ENCODE results near the gene IL1B.

The IL1B gene

DNA sequence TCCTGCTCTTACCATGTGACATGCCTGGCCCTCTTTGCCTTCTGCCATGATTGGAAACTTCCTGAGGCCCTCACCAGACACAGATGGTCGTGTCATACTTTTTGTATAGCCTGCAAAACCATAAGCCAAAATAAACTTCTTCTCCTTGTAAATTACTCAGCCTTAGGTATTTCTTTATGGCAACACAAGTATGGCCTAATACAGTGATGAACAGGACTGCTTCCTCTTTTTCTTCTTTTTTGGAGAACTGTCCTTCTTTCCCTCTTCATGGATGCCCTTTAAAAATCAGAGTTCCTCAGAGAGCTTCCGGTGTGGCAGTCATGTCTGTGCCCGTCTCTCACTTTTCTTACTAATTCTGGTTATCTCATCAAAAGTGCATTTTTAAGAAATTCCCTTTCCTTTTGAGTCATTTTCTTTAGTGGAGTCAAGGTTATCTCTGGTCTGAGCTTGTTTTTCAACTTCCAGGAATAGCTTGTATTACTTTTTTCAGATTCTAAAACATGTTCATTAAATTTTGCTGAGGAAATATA, 43.1 kb downstream of the IL1B start:
- no peak for TF ChIP-seq CTCF (IDR thresholded peaks at IDR 0.05; ENCODE audit: low read depth, low read length)
- no peak overlapping the region for H3K4me3 ChIP-seq (ENCODE audit: low read depth, low read length)

DNA sequence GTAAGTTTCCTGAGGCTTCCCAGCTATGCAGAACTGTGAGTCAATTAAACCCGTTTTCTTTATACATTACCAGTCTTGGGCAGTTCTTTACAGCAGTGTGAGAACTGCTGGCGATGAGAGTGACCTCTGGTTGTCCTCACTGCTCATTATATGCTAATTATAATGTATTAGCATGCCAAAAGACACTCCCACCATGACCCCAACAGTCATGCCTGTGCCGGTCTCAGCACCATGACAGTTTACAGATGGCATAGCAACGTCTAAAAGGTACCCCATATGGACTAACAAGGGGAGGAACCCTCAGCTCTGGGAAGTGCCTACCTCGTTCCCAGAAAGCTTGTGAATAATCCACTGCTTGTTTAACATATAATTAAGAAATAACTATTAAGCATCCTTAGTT, 44.2 kb downstream of the IL1B start:
- H3K4me3 ChIP-seq (ENCODE audit: low read depth, low read length), result no peak overlapping the region
- no peak for TF ChIP-seq CTCF (IDR thresholded peaks at IDR 0.05; ENCODE audit: low read depth, low read length)

DNA sequence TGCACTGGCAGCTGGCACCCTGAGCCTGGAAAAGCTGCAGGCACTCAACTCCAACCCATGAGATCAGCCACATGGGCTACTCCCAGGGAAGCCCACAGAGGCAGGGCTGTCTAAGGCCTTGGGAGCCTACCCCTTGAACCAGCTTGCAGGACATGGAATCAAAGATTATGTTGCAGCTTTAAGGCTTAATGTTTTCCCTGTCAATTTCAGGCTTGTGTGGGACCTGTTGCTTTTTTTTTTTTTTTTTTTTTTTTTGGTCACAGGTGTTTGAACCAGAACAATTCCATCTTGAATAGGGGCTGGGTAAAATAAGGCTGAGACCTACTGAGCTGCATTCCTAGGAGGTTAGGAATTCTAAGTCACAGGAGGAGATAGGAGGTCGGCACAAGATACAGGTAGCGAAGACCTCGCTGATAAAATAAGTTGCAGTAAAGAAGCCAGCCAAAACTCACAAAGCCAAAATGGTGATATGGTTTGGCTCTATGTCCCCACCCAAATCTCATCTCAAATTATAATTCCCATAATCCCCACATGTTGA, 44.8 kb downstream of the IL1B start:
- no peak for TF ChIP-seq CTCF (IDR thresholded peaks at IDR 0.05; ENCODE audit: low read depth, low read length)
- no peak overlapping the region for H3K4me3 ChIP-seq (ENCODE audit: low read depth, low read length)

DNA sequence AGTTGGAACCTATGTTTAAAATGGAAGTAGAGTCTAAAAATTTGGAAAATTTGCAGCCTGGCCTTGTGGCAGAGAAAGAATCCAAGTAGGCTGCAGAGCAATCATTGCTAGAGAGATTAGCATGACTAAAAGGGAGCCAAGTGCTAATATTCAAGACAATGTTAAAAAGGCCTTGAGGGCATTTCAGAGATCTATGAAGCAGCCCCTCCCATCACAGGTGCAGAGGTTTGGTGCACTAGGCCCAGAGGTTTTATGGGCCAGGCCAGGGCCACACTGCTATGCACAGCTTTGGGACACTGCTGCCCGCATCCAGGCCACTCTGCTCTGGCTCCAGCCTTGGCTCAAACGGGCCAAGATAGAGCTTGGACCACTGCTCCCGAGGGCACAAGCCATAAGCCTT, 45.6 kb downstream of the IL1B start:
- TF ChIP-seq CTCF (IDR thresholded peaks at IDR 0.05; ENCODE audit: low read depth, low read length), result no peak
- no peak overlapping the region for H3K4me3 ChIP-seq (ENCODE audit: low read depth, low read length)

DNA sequence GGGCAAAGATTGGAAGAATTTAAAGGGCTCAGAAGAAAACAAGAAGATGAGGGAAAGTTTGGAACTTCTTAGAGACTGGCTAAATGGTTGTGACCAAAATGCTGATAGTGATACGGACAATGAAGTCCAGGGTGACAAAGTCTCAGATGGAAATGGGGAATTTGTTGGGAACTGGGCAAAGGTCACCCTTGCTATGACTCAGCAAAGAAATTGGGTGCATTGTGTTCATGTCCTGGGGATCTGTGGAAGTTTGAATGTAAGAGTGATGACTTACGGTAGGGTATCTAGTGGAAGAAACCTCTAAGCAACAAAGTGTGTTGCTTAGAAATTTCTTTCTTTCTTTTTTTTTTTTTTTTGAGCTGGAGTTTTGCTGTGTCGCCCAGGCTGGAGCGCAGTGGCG, 46.3 kb downstream of the IL1B start:
- TF ChIP-seq CTCF (IDR thresholded peaks at IDR 0.05; ENCODE audit: low read depth, low read length), result no peak
- H3K4me3 ChIP-seq (ENCODE audit: low read depth, low read length), result no peak overlapping the region

GRCh38 chr2:112789186-112789585, 47.4 kb downstream of the IL1B start:
- no peak overlapping the region for H3K4me3 ChIP-seq (ENCODE audit: low read depth, low read length)

GRCh38 chr2:112788653-112789052, 47.9 kb downstream of the IL1B start:
- no peak for TF ChIP-seq CTCF (IDR thresholded peaks at IDR 0.05; ENCODE audit: low read depth, low read length)
- no peak overlapping the region for H3K4me3 ChIP-seq (ENCODE audit: low read depth, low read length)

More at GRCh38 chr2:112789186-112789585, 47.4 kb downstream of the IL1B start:
- no peak for TF ChIP-seq CTCF (IDR thresholded peaks at IDR 0.05; ENCODE audit: low read depth, low read length)
